ENCODE results near the gene CYP26B1. TPM values are rescaled to one million over a fixed set of nuclear protein-coding genes. Genes with fewer than 3 reads are reported as not detected.

CYP26B1 gene
- 0.81 TPM for total RNA-seq

DNA sequence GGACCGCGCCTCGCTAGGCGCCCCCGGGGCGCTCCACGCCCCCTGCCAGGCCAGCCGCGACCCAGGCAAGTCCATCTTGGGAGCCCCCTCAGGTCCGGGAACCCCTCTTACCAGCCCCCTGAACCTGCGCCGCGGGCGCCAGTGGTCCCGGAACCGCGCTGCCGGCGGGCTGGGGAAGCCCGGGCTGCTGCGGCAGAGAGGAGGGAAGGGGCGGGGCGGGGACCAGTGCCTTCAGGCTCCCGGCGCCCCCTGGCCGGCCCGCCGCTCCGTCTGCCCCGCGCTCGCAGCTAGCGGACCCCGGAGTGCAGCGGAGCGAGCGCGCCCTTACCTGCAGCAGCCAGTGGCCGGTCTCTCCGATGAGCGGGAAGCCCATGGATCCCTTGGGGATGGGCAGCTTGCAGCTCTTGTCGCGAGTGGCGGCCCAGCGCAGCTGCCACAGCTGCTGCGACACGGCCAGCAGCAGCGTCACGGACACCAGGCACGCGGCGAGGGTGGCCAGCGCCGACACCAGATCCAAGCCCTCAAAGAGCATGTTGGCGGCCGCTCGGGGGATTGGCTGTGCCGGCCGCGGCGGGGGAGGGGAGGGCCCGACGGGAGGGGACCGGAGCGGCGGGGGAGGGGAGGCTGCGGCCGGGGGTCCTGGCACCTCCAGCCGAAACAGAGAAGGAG lies at the start of gene CYP26B1:
Gene CYP26B1, minus strand, starts transcription at position 560 of the 669 bp plus-strand sequence. Its CDS starts 28 bp downstream, at position 532.
- peak in 1 of 3 donors; percentile 30 for DNase-seq (ENCODE audit: low read depth in 2 of 3, low spot score in 2 of 3)

DNA sequence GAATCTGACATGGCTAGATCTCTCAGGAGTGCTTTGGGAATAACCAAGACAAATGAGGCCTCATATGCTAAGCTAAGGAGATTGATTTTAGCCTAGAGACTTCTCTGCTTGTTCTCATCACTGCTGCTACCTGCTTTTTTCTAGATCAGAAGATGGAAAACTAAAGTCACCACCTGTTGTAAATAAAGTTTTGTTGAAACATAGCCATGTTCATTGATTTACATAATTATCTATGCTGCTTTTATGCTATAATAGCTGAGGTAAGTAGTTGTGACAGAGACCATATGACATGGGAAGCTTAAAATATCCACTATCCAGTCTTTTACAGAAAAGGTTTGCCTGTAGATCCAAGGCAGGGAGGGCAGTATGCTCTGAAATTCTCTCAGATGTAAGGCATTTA lies 46.1 kb upstream of the CYP26B1 start:
- DNase-seq (ENCODE audit: low read depth in 2 of 3, low spot score in 2 of 3): no peak

DNA sequence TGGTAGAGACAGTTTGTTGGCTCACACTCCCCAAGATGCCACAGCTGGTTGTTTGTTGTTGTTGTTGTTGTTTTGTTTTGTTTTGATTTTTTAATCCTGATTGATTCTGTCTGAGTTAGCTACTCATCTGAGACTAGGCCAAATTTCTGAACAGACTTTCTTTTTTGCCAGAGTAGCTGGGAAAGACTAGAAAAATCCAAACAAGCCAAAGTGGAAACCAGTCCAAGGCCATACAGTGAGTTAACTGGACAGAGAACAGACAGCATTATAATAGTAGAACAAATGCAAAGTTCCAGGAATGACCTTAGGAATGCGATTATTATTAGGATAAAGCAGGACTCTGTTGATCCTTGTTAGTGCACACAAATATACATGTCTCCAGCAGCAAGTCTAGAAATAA lies 43.8 kb upstream of the CYP26B1 start:
- DNase-seq (ENCODE audit: low read depth in 2 of 3, low spot score in 2 of 3): no peak

DNA sequence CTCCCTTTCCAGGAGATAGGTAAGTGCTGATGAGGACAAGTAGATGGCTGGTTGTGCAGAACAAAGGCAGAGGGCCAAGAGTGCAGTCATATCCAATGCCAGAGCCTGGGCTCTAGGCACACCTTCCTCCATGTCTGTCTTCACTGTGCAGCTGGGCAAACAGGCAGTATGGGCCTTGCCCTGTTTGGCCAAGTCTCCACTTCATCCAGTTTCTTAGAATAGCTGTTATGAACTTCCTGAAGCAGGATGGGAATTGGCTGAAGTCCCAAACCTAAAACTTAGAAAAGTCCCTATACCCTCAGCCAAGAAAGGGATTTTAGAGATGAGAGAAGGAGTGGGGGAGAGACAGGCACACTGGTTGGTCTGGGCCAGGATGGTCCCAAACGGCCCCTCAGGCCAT lies 37.5 kb upstream of the CYP26B1 start:
- no peak for DNase-seq (ENCODE audit: low read depth in 2 of 3, low spot score in 2 of 3)

GRCh38 chr2:72183466-72183865 lies 35.8 kb upstream of the CYP26B1 start:
- DNase-seq (ENCODE audit: low read depth in 2 of 3, low spot score in 2 of 3): no peak

GRCh38 chr2:72183016-72183415 lies 35.4 kb upstream of the CYP26B1 start:
- DNase-seq (ENCODE audit: low read depth in 2 of 3, low spot score in 2 of 3): no peak

DNA sequence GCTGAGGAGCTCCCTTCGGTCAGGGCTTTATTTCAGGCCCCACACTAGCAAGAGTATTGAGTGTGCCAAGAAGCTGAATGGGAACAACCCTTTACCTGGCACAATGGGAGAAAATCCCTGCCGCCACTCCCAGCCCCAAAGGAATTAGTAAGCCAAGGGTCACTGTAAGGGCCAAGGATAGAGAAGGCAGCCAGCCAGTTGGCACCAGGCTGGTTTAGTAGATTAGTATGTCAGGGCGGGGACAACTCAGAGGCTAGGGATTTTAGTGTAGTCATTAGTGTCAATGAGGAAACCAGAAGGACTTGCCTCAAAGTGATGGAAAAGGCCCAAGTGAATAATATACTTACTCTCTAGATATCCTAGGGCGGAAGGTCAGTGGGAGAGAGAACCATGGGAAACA lies 34.9 kb upstream of the CYP26B1 start:
- no peak for DNase-seq (ENCODE audit: low read depth in 2 of 3, low spot score in 2 of 3)

- no peak for DNase-seq (ENCODE audit: low read depth in 2 of 3, low spot score in 2 of 3)
These were observed 34.0 kb upstream of the CYP26B1 start for GRCh38 chr2:72181616-72182015.

- no peak for DNase-seq (ENCODE audit: low read depth in 2 of 3, low spot score in 2 of 3)
These were observed 32.7 kb upstream of the CYP26B1 start for GRCh38 chr2:72180351-72180750.

- no peak for DNase-seq (ENCODE audit: low read depth in 2 of 3, low spot score in 2 of 3)
These were observed 30.9 kb upstream of the CYP26B1 start for GRCh38 chr2:72178551-72178950.

GRCh38 chr2:72176281-72176680 lies 28.6 kb upstream of the CYP26B1 start:
- DNase-seq (ENCODE audit: low read depth in 2 of 3, low spot score in 2 of 3): no peak

GRCh38 chr2:72175636-72176035 lies 28.0 kb upstream of the CYP26B1 start:
- DNase-seq (ENCODE audit: low read depth in 2 of 3, low spot score in 2 of 3): no peak

- DNase-seq (ENCODE audit: low read depth in 2 of 3, low spot score in 2 of 3): no peak
These were observed 26.1 kb upstream of the CYP26B1 start for GRCh38 chr2:72173640-72174321.

DNA sequence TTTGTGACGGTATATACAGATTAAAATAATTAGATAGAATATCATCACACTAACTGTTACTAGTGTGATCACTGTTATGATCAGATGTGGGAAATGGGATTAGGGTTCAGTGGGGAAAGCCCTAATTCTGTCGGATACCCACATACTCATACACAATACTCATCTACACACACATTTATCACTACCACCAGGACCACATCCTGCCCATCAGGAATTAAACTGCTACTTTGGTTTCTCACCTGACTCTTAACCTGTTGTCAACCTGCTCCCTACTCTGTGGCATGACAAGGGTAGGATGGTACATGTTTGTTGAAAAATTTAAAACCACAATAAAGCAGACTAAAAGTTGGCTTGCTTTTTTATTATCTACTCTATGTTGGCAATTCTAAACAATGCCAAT lies 24.8 kb upstream of the CYP26B1 start:
- no peak for DNase-seq (ENCODE audit: low read depth in 2 of 3, low spot score in 2 of 3)

DNA sequence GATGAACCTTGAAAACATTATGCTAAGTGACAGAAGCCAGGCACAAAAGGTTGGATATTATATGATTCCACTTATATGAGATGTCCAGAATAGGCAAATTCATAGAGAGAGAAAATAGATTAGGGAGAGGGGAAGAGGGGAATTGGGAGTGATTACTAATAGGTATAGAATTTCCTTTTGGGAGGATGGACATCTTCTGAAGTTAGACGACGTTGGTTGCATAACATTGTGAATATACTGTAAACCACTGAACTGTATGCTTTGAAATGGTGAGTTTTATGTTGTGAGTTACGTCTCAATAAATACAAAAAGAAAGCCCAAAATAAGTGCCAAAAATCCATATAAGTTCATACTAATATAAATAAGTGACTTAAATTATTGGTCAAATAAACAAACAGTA lies 18.6 kb upstream of the CYP26B1 start:
- no peak for DNase-seq (ENCODE audit: low read depth in 2 of 3, low spot score in 2 of 3)

DNA sequence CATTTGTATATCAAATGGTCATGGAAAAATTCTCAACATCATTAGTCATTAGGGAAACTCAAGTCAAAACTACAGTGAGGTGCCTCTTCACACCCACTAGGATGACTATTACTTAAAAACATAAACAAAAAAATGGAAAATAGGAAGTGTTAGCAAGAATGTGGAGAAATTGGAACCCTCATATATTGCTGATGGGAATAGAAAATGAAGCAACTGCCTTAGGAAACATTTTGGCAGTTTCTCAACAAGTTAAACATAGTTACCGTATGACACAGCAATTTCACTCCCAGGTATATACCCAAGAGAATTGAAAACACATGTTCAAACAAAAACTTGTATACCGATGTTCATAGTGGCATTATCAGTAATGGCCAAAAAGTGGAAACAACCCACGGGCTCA lies 18.1 kb upstream of the CYP26B1 start:
- DNase-seq (ENCODE audit: low read depth in 2 of 3, low spot score in 2 of 3): no peak

DNA sequence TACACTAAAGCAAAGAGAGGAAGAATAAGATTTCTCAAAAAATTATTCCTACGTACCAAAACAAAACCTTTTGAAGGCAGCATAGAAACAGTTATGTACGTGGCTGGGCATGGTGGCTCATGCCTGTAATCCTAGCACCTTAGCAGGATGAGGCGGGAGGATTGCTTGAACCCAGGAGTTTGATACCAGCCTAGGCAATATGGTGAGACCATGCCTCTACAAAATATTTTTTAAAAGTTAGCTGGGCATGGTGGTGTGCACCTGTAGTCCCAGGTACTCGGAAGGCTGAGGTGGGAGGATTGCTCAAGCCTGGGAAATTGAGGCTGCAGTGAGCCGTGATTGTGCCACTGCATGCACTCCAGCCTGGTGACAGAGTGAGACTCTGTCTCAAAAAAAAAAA lies 14.9 kb upstream of the CYP26B1 start:
- DNase-seq (ENCODE audit: low read depth in 2 of 3, low spot score in 2 of 3): no peak

DNA sequence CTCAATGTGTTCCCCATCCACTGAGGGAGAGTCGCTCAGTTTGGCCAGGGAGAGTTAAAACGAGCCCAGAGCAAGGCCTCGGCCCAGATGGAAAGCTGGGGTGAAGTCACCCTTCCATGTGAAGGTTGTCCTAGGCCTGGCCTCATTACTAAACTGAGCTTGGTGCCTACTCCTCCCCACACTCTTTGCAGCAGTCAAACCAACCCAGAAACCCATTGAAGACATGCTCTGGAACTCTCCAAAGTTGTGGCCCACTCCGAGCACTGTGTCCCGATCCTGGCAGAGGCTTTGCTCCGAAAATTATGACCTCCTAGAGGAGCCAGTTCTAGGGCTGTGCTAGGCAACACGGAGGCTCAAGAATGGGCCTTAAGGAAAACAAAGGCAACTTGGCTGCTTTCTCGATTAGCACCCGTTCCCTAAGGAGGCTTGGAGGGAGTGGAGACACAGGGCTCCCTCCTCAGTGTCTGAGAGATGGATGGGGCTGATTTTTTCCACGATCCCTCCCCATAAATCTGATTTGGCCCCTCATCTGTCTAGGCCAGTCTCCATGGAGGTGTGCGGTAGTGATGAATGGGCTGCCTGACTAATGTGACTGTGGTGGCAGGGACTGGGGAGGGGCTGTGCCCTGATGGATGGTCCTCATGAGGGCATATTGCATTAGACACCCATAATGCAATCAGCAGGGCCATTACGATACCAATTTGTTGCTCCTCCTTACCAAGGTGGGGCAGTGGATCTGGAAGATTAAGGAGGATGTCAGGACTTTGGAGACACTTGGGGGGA lies 11.7 kb upstream of the CYP26B1 start:
- DNase-seq (ENCODE audit: low read depth in 2 of 3, low spot score in 2 of 3): no peak

GRCh38 chr2:72157871-72158771 lies 10.5 kb upstream of the CYP26B1 start:
- no peak for DNase-seq (ENCODE audit: low read depth in 2 of 3, low spot score in 2 of 3)

DNA sequence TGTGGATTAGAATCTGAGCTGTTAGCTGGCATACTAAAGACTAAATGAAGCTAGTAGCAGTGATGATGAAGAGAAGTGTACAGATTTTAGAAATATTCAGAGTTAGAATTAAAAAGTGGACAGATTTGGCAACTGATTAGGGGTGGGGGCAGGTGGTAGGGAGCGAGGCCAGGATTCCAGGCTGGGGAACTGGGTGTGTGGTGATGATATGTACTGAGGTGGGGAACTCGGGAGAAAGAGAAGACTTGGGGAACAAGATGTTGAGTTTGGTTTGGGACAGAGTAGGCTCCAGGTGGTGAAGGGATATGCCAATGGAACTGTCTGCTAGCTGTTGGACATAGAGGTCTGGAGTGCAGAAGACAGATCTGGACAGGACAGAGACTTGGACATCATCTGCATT lies 9.2 kb upstream of the CYP26B1 start:
- DNase-seq (ENCODE audit: low read depth in 2 of 3, low spot score in 2 of 3): no peak

DNA sequence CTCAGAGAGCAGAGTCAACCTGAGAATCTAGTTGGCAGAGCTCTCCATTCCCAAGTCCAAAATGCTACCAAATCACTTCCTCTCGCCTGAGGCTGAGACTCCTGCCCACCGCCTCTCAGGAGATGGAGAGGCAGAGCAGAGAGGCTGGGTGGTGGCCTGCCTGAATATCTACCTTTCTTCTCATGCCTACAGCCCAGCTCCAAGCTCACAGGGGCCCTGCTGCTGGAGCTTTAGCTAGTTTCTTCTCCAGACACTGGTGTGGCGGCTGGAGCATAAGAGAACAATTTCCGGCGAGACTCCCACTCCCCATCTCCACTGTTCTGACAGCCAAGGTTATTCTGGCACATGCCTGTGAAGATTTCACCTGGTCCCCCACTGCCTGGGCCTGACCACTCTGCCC lies 8.1 kb upstream of the CYP26B1 start:
- DNase-seq (ENCODE audit: low read depth in 2 of 3, low spot score in 2 of 3): no peak

Data from hematopoietic multipotent progenitor cell (in vitro differentiated cells).